GM10266 (cell line): ENCODE results near the gene BPIFB1.

Experiments
- DNase-seq: peaks from one replicate; pipeline ENCODE4 v3.0.0; 2012; ENCODE audit errors: extremely low spot score
- TF ChIP-seq, protein P1 (sequence below): IDR thresholded peaks from 2 replicates; pipeline ENCODE4 v1.5.1; 2012; ENCODE audit warnings: mild to moderate bottlenecking, low read depth; ENCODE audit not compliant: control insufficient read depth, insufficient read depth; ENCODE audit errors: missing control alignments

BPIFB1 gene

GRCh38 chr20:33282196-33282934, 649 bp upstream of the BPIFB1 start:
- no peak for DNase-seq

GRCh38 chr20:33284284-33284683, 1.3 kb downstream of the BPIFB1 start:
- no peak for DNase-seq

More at GRCh38 chr20:33282196-33282934, 649 bp upstream of the BPIFB1 start:
- TF ChIP-seq, protein P1, sequence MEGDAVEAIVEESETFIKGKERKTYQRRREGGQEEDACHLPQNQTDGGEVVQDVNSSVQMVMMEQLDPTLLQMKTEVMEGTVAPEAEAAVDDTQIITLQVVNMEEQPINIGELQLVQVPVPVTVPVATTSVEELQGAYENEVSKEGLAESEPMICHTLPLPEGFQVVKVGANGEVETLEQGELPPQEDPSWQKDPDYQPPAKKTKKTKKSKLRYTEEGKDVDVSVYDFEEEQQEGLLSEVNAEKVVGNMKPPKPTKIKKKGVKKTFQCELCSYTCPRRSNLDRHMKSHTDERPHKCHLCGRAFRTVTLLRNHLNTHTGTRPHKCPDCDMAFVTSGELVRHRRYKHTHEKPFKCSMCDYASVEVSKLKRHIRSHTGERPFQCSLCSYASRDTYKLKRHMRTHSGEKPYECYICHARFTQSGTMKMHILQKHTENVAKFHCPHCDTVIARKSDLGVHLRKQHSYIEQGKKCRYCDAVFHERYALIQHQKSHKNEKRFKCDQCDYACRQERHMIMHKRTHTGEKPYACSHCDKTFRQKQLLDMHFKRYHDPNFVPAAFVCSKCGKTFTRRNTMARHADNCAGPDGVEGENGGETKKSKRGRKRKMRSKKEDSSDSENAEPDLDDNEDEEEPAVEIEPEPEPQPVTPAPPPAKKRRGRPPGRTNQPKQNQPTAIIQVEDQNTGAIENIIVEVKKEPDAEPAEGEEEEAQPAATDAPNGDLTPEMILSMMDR: no peak

GRCh38 chr20:33284937-33285336, 1.9 kb downstream of the BPIFB1 start:
- no peak for DNase-seq
- TF ChIP-seq, protein P1: no peak

More at GRCh38 chr20:33284284-33284683, 1.3 kb downstream of the BPIFB1 start:
- TF ChIP-seq, protein P1: no peak

DNA sequence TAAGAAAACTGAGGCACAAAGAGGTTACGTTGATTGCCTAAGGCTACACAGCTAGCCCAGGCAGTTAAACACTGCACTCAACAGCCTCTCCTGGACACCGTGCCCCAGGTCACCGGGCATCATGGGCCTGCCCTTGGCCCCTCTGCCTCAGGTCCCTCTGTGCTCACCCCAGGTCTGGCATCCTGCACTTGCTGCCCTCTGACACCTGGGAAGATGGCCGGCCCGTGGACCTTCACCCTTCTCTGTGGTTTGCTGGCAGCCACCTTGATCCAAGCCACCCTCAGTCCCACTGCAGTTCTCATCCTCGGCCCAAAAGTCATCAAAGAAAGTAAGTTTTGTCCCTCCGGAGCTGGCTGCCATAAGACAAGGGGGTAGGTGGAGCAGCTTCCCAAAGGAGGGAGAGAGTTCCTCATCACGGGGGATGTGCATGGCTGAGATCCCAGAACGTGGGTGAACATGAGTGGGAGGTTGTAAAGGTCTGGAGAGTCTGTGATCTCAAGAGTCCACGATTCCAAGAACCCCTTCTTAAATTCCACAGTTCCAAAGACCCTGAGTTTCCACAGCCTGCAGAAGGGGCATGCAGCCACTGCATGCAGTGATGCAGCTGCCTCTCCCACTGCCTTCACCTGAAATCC, 3.0 kb downstream of the BPIFB1 start:
- no peak for DNase-seq
- TF ChIP-seq, protein P1: no peak

GRCh38 chr20:33287884-33288283, 4.9 kb downstream of the BPIFB1 start:
- DNase-seq: no peak
- TF ChIP-seq, protein P1: no peak

DNA sequence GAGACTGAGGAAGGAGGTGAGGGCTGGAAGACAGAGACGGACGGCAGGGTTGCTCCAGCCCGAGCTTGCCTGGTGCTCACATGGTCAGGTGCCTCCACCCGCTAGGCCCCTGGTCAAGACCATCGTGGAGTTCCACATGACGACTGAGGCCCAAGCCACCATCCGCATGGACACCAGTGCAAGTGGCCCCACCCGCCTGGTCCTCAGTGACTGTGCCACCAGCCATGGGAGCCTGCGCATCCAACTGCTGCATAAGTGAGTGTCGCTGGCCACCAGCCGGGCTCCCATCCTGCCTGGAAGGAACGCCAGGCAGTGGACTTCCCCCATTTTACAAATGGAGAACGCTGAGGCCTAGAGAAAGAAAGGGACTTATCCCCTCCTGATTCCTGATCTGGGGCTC, 7.8 kb downstream of the BPIFB1 start:
- TF ChIP-seq, protein P1: no peak

GRCh38 chr20:33291416-33291815, 8.4 kb downstream of the BPIFB1 start:
- no peak for DNase-seq
- TF ChIP-seq, protein P1: no peak

More for the DNA sequence above, 7.8 kb downstream of the BPIFB1 start:
- no peak for DNase-seq
